K562 (cell line): Measurements from ENCODE around the gene CTDSP1. TPM values are rescaled to one million over a fixed set of nuclear protein-coding genes. Genes with fewer than 3 reads are reported as not detected.

Experiments
- MECOM ChIP-seq: fragments of 250-450 bp; sonication (Bioruptor Pico); IDR thresholded peaks from 2 replicates; pipeline ENCODE4 v1.8.0; 2022; ENCODE audit warnings: inconsistent platforms
- NFE2 ChIP-seq: IDR thresholded peaks from 2 replicates; pipeline ENCODE4 v1.6.1; 2014; ENCODE audit warnings: antibody characterized with exemption, low read depth
- SMARCA4 ChIP-seq: fragments of 450-650 bp; IDR thresholded peaks from 2 replicates; pipeline ENCODE4 v1.6.1; 2016
- STAG1 ChIP-seq: sonication (generic); formaldehyde crosslinking; IDR thresholded peaks from 2 replicates; pipeline ENCODE4 v1.5.0; 2020; ENCODE audit warnings: missing genetic modification reagents, borderline replicate concordance
- TAL1 ChIP-seq: fragments of 450-650 bp; IDR thresholded peaks from 2 replicates; pipeline ENCODE4 v1.6.1; 2016; ENCODE audit warnings: mild to moderate bottlenecking
- ZNF41 ChIP-seq: fragments of 250-450 bp; sonication (Bioruptor Pico); conservative IDR thresholded peaks from 2 replicates; pipeline ENCODE4 v1.4.0; 2020; ENCODE audit warnings: mild to moderate bottlenecking
- polyA plus RNA-seq, 8 experiments: library from polyadenylated mRNA; depleted of rRNA in 4 of 8; stranded (reverse) in 5 of 8; unstranded in 3 of 8; fragments of >200 nt; fragmentation: Nextera tagmentation in 2 of 8; fragmentation: Illumina TruSeq in 1 of 8; extraction: Ambion mirVana in 2 of 8; extraction: Trizol in 1 of 8; gene quantifications; 2 replicates each; pipeline versions ENCODE4 v1.2.1 to v1.2.3, GENCODE V29; 2011 to 2014; ENCODE audit warnings: inconsistent platforms in 1 of 8, missing spikeins in 1 of 8
- total RNA-seq, 7 experiments: library from RNA; depleted of rRNA in 6 of 7; stranded (reverse); fragments of >200 nt in 6 of 7; fragmentation: Illumina TruSeq in 2 of 7; extraction: Trizol in 2 of 7; gene quantifications; 2 replicates each; pipeline versions ENCODE4 v1.2.1 to v1.2.3, GENCODE V29; 2011 to 2021; ENCODE audit warnings: low replicate concordance in 1 of 7
- TF ChIP-seq, protein P1 (sequence below): IDR thresholded peaks from 2 replicates; pipeline ENCODE4 v1.6.1; 2014; ENCODE audit warnings: antibody characterized with exemption
- TF ChIP-seq, protein P2 (sequence below): fragments of 200-600 bp; sonication (generic); IDR thresholded peaks from one replicate; pipeline ENCODE4 v1.6.1; 2012; ENCODE audit warnings: mild to moderate bottlenecking, low read depth, low read length, inconsistent platforms
- TF ChIP-seq, protein P3 (sequence below): sonication (generic); IDR thresholded peaks from 2 replicates; pipeline ENCODE4 v1.6.1; 2016
- TF ChIP-seq, protein P4 (sequence below), 2 experiments: IDR thresholded peaks; 2 replicates each; pipeline ENCODE4 v1.6.1; 2011; ENCODE audit warnings: borderline replicate concordance in 1 of 2, control low read depth in 1 of 2, low read depth in 1 of 2, low read length in 1 of 2, mild to moderate bottlenecking in 1 of 2, mixed read lengths in 1 of 2, moderate library complexity in 1 of 2; ENCODE audit not compliant: insufficient read depth in 1 of 2, insufficient read length in 1 of 2, poor library complexity in 1 of 2, severe bottlenecking in 1 of 2; ENCODE audit errors: extremely low read depth in 1 of 2

The CTDSP1 gene
- total and polyA plus RNA-seq, 9 of the 15 experiments (the other 6 are each of a cell fraction or from before 2014, with no cell fraction given), result 2.4 to 74.8 (median 45.8) TPM

DNA sequence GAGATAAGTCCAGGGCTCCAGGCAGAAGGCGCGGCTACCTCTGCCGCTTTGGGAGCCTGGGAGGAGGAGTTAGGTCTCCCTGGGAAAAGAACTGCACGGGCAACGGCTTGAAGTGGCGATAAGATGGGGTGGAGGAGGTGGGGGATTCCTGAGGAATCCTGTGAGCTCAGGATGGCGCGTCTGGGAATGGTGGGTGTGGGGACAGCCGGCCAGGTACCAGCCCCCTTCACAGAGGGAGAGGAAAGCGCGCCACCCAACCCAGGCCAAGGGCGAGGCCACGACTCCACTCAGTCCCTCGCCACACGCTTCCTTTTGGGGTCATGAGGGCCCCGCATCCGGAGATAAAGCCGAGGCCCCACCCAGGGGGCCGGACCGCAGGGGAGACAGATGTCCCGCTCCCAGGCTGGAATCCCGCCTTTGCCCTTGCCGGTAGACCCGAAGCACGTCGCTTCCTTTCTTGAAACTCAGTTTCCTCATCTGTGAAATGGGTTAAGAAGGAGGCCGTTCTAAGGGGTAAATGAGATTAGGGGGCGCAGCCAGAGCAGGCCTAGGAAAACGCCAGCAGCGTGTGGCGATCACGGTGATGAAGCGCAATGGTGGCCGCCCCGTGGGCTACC lies 1.7 kb upstream of the CTDSP1 start (continued):
- TF ChIP-seq, protein P1, sequence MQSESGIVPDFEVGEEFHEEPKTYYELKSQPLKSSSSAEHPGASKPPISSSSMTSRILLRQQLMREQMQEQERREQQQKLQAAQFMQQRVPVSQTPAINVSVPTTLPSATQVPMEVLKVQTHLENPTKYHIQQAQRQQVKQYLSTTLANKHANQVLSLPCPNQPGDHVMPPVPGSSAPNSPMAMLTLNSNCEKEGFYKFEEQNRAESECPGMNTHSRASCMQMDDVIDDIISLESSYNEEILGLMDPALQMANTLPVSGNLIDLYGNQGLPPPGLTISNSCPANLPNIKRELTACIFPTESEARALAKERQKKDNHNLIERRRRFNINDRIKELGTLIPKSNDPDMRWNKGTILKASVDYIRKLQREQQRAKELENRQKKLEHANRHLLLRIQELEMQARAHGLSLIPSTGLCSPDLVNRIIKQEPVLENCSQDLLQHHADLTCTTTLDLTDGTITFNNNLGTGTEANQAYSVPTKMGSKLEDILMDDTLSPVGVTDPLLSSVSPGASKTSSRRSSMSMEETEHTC, result peak; percentile 57; the same call in 1 of the 2 replicates
- TF ChIP-seq MECOM (CRISPR knock-in tag) (no peak), ZNF41 (CRISPR knock-in tag) (no peak), NFE2 (no peak), SMARCA4 (peak; percentile 72), STAG1 (CRISPR knock-in tag) (no peak), TAL1 (no peak; the same call in 1 of the 2 replicates)
- TF ChIP-seq, protein P2, sequence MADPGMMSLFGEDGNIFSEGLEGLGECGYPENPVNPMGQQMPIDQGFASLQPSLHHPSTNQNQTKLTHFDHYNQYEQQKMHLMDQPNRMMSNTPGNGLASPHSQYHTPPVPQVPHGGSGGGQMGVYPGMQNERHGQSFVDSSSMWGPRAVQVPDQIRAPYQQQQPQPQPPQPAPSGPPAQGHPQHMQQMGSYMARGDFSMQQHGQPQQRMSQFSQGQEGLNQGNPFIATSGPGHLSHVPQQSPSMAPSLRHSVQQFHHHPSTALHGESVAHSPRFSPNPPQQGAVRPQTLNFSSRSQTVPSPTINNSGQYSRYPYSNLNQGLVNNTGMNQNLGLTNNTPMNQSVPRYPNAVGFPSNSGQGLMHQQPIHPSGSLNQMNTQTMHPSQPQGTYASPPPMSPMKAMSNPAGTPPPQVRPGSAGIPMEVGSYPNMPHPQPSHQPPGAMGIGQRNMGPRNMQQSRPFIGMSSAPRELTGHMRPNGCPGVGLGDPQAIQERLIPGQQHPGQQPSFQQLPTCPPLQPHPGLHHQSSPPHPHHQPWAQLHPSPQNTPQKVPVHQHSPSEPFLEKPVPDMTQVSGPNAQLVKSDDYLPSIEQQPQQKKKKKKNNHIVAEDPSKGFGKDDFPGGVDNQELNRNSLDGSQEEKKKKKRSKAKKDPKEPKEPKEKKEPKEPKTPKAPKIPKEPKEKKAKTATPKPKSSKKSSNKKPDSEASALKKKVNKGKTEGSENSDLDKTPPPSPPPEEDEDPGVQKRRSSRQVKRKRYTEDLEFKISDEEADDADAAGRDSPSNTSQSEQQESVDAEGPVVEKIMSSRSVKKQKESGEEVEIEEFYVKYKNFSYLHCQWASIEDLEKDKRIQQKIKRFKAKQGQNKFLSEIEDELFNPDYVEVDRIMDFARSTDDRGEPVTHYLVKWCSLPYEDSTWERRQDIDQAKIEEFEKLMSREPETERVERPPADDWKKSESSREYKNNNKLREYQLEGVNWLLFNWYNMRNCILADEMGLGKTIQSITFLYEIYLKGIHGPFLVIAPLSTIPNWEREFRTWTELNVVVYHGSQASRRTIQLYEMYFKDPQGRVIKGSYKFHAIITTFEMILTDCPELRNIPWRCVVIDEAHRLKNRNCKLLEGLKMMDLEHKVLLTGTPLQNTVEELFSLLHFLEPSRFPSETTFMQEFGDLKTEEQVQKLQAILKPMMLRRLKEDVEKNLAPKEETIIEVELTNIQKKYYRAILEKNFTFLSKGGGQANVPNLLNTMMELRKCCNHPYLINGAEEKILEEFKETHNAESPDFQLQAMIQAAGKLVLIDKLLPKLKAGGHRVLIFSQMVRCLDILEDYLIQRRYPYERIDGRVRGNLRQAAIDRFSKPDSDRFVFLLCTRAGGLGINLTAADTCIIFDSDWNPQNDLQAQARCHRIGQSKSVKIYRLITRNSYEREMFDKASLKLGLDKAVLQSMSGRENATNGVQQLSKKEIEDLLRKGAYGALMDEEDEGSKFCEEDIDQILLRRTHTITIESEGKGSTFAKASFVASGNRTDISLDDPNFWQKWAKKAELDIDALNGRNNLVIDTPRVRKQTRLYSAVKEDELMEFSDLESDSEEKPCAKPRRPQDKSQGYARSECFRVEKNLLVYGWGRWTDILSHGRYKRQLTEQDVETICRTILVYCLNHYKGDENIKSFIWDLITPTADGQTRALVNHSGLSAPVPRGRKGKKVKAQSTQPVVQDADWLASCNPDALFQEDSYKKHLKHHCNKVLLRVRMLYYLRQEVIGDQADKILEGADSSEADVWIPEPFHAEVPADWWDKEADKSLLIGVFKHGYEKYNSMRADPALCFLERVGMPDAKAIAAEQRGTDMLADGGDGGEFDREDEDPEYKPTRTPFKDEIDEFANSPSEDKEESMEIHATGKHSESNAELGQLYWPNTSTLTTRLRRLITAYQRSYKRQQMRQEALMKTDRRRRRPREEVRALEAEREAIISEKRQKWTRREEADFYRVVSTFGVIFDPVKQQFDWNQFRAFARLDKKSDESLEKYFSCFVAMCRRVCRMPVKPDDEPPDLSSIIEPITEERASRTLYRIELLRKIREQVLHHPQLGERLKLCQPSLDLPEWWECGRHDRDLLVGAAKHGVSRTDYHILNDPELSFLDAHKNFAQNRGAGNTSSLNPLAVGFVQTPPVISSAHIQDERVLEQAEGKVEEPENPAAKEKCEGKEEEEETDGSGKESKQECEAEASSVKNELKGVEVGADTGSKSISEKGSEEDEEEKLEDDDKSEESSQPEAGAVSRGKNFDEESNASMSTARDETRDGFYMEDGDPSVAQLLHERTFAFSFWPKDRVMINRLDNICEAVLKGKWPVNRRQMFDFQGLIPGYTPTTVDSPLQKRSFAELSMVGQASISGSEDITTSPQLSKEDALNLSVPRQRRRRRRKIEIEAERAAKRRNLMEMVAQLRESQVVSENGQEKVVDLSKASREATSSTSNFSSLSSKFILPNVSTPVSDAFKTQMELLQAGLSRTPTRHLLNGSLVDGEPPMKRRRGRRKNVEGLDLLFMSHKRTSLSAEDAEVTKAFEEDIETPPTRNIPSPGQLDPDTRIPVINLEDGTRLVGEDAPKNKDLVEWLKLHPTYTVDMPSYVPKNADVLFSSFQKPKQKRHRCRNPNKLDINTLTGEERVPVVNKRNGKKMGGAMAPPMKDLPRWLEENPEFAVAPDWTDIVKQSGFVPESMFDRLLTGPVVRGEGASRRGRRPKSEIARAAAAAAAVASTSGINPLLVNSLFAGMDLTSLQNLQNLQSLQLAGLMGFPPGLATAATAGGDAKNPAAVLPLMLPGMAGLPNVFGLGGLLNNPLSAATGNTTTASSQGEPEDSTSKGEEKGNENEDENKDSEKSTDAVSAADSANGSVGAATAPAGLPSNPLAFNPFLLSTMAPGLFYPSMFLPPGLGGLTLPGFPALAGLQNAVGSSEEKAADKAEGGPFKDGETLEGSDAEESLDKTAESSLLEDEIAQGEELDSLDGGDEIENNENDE, result no peak
- TF ChIP-seq, protein P3, sequence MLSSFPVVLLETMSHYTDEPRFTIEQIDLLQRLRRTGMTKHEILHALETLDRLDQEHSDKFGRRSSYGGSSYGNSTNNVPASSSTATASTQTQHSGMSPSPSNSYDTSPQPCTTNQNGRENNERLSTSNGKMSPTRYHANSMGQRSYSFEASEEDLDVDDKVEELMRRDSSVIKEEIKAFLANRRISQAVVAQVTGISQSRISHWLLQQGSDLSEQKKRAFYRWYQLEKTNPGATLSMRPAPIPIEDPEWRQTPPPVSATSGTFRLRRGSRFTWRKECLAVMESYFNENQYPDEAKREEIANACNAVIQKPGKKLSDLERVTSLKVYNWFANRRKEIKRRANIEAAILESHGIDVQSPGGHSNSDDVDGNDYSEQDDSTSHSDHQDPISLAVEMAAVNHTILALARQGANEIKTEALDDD, result peak; percentile 91; the same call in 1 of the 2 replicates
- TF ChIP-seq, protein P4, sequence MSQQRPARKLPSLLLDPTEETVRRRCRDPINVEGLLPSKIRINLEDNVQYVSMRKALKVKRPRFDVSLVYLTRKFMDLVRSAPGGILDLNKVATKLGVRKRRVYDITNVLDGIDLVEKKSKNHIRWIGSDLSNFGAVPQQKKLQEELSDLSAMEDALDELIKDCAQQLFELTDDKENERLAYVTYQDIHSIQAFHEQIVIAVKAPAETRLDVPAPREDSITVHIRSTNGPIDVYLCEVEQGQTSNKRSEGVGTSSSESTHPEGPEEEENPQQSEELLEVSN (IDR thresholded peaks at IDR 0.05; ENCODE audit: borderline replicate concordance in 1 of 2, extremely low read depth in 1 of 2, insufficient read depth in 1 of 2, insufficient read length in 1 of 2, low read depth in 1 of 2, low read length in 1 of 2, poor library complexity in 1 of 2, severe bottlenecking in 1 of 2), result peak; percentile 52 to 54
